Body of pancreas (tissue), 4 donors: ENCODE data around the gene PLRG1.

Source experiments
- CTCF ChIP-seq, 7 experiments: fragments of 450-650 bp in 4 of 7; fragments of 200-600 bp in 3 of 7; sonication (generic) in 3 of 7; IDR thresholded peaks; one replicate each; pipeline ENCODE4 v1.5.1; 2016 to 2019; ENCODE audit warnings: antibody characterized with exemption in 7 of 7
- POLR2A ChIP-seq, 3 donors: fragments of 450-650 bp; IDR thresholded peaks; one replicate each; pipeline ENCODE4 v1.6.1; 2016; ENCODE audit warnings: antibody characterized with exemption in 3 of 3, mild to moderate bottlenecking in 2 of 3

- TF ChIP-seq CTCF (IDR thresholded peaks at IDR 0.05) (no peak), POLR2A (IDR thresholded peaks at IDR 0.05) (no peak)
Observed at GRCh38 chr4:154507156-154507555, 43.0 kb downstream of the PLRG1 start.
